Ectodermal cell (in vitro differentiated cells): Measurements from ENCODE around the gene ZC3H14.

Experiments
- H3K27ac ChIP-seq: 2 replicates; pipeline ENCODE4 v1.7.0; 2013; ENCODE audit warnings: mild to moderate bottlenecking, low read depth, low read length; ENCODE audit not compliant: insufficient read depth, poor library complexity, severe bottlenecking
- H3K27me3 ChIP-seq: 2 replicates; pipeline ENCODE4 v1.7.0; 2013; ENCODE audit warnings: mild to moderate bottlenecking, low read length; ENCODE audit not compliant: insufficient read depth, control insufficient read depth, poor library complexity, severe bottlenecking
- H3K36me3 ChIP-seq: one replicate; pipeline ENCODE4 v1.7.0; 2013; ENCODE audit warnings: low read length; ENCODE audit not compliant: control insufficient read depth, insufficient read depth
- H3K4me1 ChIP-seq: one replicate; pipeline ENCODE4 v1.7.0; 2013; ENCODE audit warnings: low read length; ENCODE audit not compliant: control insufficient read depth, insufficient read depth
- H3K4me3 ChIP-seq: 2 replicates; pipeline ENCODE4 v1.7.0; 2013; ENCODE audit warnings: low read depth, low read length, control low read depth; ENCODE audit not compliant: insufficient read depth
- H3K9me3 ChIP-seq: 2 replicates; pipeline ENCODE4 v1.7.0; 2013; ENCODE audit warnings: mild to moderate bottlenecking, low read length, moderate library complexity; ENCODE audit not compliant: control insufficient read depth
- WGBS, 2 experiments: methylation state at CpG; one replicate each; pipeline ENCODE4 v1.1.7; 2013; ENCODE audit warnings: missing lambda C conversion rate in 2 of 2; 5-methylcytosine and 5-hydroxymethylcytosine counted together

ZC3H14 gene

DNA sequence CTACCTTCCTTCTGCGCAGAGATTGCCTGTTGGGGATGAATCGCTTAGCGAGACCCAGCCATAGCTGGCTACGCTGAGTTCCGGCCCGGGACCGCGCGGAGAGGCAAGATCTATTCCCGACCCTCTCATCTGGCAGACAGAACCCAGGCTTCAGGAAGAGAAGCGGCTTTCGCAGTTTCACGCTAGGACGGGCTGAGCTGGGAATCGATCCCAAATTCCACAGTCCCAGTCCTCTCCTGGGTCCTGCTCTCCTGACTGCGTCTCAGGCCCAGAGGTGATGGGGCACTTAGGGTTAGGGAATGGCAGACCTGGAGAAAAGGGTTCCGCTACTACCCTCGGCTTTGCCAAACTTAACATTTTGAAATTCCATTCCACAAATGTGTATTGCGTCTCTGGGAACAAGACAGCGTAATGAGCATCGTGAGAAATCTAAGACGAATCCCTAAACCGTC lies 10.8 kb upstream of the ZC3H14 start:
- WGBS, 2 experiments: 69 to 70% methylated on average over 23 of the region's 23 CpGs
- Histone ChIP-seq H3K27ac (no peak overlapping the region), H3K9me3 (no peaks in the 10 kb centered on the region), H3K36me3 (peaks cover 18% of the 10 kb centered on the region), H3K4me3 (peak overlapping the region; percentile 16), H3K4me1 (peaks cover 11% of the 10 kb centered on the region), H3K27me3 (no peaks in the 10 kb centered on the region)

DNA sequence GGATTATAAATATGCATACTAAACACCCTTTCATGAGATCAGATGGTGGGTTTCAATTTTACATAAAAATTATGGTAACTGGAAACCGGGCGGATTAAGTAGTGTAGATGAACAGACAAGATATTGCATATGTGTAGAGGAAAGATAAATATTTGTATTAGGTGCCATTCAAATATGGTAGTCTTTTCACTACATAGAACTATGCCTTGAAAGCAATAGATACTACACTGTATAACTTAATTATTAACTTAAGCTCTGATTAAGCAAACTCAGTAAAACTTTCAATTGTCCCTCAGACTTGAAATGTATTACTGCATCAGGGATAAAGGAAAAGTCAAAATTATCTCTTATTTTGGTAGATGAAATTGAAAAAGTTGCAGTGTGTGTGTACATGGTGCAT lies 10.0 kb upstream of the ZC3H14 start:
- Histone ChIP-seq H3K4me1 (peaks cover 11% of the 10 kb centered on the region), H3K36me3 (peaks cover 15% of the 10 kb centered on the region), H3K27ac (no peak overlapping the region), H3K9me3 (no peaks in the 10 kb centered on the region), H3K4me3 (no peak overlapping the region), H3K27me3 (no peaks in the 10 kb centered on the region)
- WGBS, 2 experiments: 81 to 82% methylated on average over 2 of the region's 2 CpGs

DNA sequence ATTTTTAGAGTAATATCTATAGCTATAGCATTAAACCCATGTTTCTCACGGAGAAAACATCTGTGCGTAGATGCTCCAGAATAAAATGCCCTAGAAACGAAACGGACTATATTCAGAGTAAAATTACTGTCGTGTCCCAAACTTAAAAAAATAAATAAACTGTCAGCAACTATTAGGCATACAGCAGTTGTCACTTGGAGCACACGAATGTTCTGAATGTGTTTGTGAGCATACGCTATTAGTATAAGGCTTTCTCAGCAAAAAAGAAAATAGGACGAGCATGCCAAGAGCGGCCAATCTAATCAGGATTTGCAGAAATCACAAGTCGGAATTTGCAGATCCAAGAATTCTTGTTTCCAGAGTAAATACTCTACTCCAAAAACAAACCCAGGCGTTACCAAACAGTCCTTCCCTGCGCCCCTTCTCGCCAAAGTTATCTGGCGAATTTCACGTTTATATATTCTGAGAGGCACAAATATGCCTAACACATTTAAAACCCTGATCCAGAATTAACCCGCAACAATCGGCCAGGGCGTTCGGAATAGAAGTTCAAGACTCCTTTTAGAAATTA lies 8.9 kb upstream of the ZC3H14 start:
- Histone ChIP-seq H3K36me3 (peaks cover 9% of the 10 kb centered on the region), H3K9me3 (no peaks in the 10 kb centered on the region), H3K4me3 (peak overlapping the region; percentile 93), H3K27ac (peak overlapping the region; percentile 56), H3K27me3 (no peaks in the 10 kb centered on the region), H3K4me1 (peaks cover 11% of the 10 kb centered on the region)
- WGBS, 2 experiments: 1% methylated on average over 19 of the region's 19 CpGs

- 0% methylated on average over 103 of the region's 103 CpGs for WGBS, 2 experiments
- Histone ChIP-seq H3K27me3 (no peaks in the 10 kb centered on the region), H3K4me1 (peaks cover 11% of the 10 kb centered on the region), H3K27ac (peak within 1 kb of the TSS; percentile 83), H3K36me3 (peaks cover 4% of the 10 kb centered on the region), H3K4me3 (peak within 1 kb of the TSS; percentile 93), H3K9me3 (no peaks in the 10 kb centered on the region)
These were observed 8.2 kb upstream of the ZC3H14 start, which contains the start of gene PTPN21 for GRCh38 chr14:88554457-88555286. Gene PTPN21, minus strand, starts transcription at chr14:88555007. Its CDS starts 4,590 bp downstream, at chr14:88550417.

DNA sequence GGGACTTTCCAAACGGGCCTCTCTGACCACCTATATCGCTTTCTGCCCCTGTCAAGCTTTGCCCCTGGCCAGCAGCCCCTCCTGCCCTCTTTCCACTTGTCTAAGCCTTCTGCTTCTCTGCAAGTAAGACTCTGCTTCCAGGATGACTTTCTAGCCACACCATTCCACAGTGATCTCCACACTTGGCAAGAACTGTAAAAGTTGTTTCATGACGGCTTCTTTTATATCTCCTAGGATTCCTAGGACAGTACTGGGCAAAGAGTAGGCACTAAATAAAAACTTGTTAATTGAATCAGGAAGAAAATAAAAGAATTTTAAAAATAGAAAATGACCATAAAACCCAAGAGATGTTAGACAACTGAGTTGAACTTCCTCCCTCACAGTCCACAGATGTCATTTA lies 6.3 kb upstream of the ZC3H14 start:
- WGBS, 2 experiments: 73 to 80% methylated on average over 3 of the region's 3 CpGs
- no peaks in the 10 kb centered on the region for H3K9me3 ChIP-seq
- H3K36me3 ChIP-seq: no peaks in the 10 kb centered on the region
- no peak overlapping the region for H3K27ac ChIP-seq
- H3K27me3 ChIP-seq: no peaks in the 10 kb centered on the region
- no peak overlapping the region for H3K4me3 ChIP-seq
- peaks cover 11% of the 10 kb centered on the region for H3K4me1 ChIP-seq

DNA sequence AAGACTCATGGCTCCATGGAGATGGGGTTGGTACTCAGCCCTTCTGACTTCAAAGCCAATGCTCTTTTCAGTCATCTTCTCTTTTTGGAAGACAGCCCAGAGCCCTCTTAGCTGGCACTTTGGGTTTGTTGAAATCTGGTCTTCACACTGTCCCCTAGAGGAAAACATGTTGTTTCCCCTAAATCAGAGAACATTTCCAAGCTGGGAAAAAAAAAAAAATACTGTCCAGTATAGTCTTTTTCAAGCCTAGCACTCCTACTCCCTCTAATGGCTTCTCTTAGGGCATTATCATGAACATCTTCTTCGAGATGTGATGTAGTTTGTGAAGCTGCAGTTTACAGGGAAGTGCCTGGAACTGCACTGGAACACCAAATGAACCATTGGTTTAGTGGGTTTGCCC lies 3.0 kb upstream of the ZC3H14 start:
- H3K36me3 ChIP-seq: no peaks in the 10 kb centered on the region
- WGBS, 2 experiments: 63 to 86% methylated on average over 1 of the region's 1 CpG
- H3K9me3 ChIP-seq: no peaks in the 10 kb centered on the region
- peaks cover 9% of the 10 kb centered on the region for H3K4me1 ChIP-seq
- no peak overlapping the region for H3K27ac ChIP-seq
- no peaks in the 10 kb centered on the region for H3K27me3 ChIP-seq
- no peak overlapping the region for H3K4me3 ChIP-seq

GRCh38 chr14:88562532-88562830 lies 356 bp upstream of the ZC3H14 start:
- 48 to 55% methylated on average over 5 of the region's 5 CpGs for WGBS, 2 experiments
- no peaks in the 10 kb centered on the region for H3K36me3 ChIP-seq
- peak overlapping the region; percentile 95 for H3K4me3 ChIP-seq
- H3K9me3 ChIP-seq: no peaks in the 10 kb centered on the region
- no peak overlapping the region for H3K27ac ChIP-seq
- peaks cover 5% of the 10 kb centered on the region for H3K4me1 ChIP-seq
- H3K27me3 ChIP-seq: no peaks in the 10 kb centered on the region

DNA sequence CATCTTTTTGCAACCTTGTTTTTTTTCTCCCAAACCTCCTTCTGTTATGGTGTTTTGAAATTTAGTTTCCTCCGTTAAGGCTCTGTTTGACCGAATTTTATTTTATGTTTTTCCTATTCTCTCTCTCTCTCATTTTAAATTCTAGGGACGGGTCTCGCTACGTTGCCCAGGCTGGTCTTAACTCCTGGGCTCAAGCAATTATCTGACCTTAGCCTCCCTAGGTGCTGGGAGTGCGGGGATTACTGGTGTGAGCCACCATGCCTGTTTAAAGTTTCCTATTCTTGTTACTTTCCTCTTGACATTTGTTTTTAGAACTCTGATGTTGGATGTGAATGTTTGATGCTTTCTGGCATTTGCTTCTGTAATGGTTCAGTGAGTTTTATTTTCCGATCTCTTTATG lies 1.0 kb downstream of the ZC3H14 start:
- no peak overlapping the region for H3K27ac ChIP-seq
- H3K9me3 ChIP-seq: no peaks in the 10 kb centered on the region
- H3K4me1 ChIP-seq: peaks cover 5% of the 10 kb centered on the region
- peak overlapping the region; percentile 95 for H3K4me3 ChIP-seq
- no peaks in the 10 kb centered on the region for H3K27me3 ChIP-seq
- WGBS, 2 experiments: 32 to 50% methylated on average over 6 to 7 of the region's 7 CpGs
- H3K36me3 ChIP-seq: peaks cover 12% of the 10 kb centered on the region

DNA sequence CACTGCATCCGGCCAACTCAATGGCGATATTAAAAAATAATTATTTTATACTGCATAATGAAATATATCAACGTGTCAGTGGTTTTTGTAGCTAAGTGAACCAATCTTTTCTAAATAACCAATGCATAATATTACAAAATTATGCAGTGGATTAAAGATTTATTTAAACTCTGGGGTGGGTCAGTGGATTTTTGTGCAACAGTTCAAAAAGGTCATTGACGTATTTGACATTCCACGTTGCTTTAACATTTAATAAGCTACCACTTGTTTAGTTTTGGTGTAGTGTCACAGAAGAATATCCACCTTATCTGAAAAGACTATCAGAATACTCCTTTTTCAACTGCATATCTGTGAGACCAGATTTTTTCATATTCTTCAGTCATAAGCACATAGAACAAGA lies 2.6 kb downstream of the ZC3H14 start:
- 83 to 90% methylated on average over 3 to 4 of the region's 5 CpGs for whole genome bisulfite sequencing, 2 experiments
- Histone ChIP-seq H3K4me1 (peaks cover 5% of the 10 kb centered on the region), H3K36me3 (peaks cover 17% of the 10 kb centered on the region)

DNA sequence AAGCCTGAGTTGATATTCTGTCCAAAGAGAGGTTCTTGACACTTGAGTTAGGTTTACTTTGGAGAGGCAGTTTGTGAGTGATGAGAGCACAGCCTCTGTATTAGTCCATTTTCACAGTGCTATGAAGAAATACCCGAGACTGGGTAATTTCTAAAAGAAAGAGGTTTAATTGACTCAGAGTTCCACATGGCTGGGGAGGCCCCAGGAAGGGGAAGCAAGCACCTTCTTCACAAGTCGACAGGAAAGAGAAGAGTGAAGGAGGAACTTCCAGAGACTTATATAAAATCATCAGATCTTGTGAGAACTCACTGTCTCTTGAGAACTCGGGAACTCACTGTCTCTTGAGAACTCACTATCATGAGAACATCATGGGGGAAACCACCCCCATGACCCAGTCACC lies 5.4 kb downstream of the ZC3H14 start:
- no peak overlapping the region for H3K4me3 ChIP-seq
- H3K27ac ChIP-seq: no peak overlapping the region
- WGBS, 2 experiments: 95 to 97% methylated on average over 3 of the region's 3 CpGs
- H3K9me3 ChIP-seq: no peaks in the 10 kb centered on the region
- H3K4me1 ChIP-seq: peaks cover 5% of the 10 kb centered on the region
- no peaks in the 10 kb centered on the region for H3K27me3 ChIP-seq
- peaks cover 28% of the 10 kb centered on the region for H3K36me3 ChIP-seq

More for the DNA sequence above, 2.6 kb downstream of the ZC3H14 start:
- Histone ChIP-seq H3K4me3 (no peak overlapping the region), H3K9me3 (no peaks in the 10 kb centered on the region), H3K27me3 (no peaks in the 10 kb centered on the region), H3K27ac (no peak overlapping the region)
